Measurements from ENCODE around the gene COLEC12.

COLEC12 gene

GRCh38 chr18:499776-500631, 497 bp downstream of the COLEC12 start:
- no peak for TF ChIP-seq EP300 (IDR thresholded peaks at IDR 0.05; ENCODE audit: borderline replicate concordance)

- TF ChIP-seq FOXM1 (IDR thresholded peaks at IDR 0.05; ENCODE audit: borderline replicate concordance, low read depth) (no peak), USF1 (IDR thresholded peaks at IDR 0.05) (no peak), TCF12 (IDR thresholded peaks at IDR 0.05; ENCODE audit: low read depth) (no peak), MAX (IDR thresholded peaks at IDR 0.05) (no peak), ZBTB7A (IDR thresholded peaks at IDR 0.05; ENCODE audit: low read depth) (no peak), YY1 (IDR thresholded peaks at IDR 0.05; ENCODE audit: low read depth) (no peak), RAD21 (IDR thresholded peaks at IDR 0.05; ENCODE audit: low read depth) (no peak), CEBPB (IDR thresholded peaks at IDR 0.05) (no peak), EP300 (IDR thresholded peaks at IDR 0.05; ENCODE audit: borderline replicate concordance) (no peak), REST (IDR thresholded peaks at IDR 0.05; ENCODE audit: low read depth) (no peak), NFIC (IDR thresholded peaks at IDR 0.05) (no peak), CREB1 (IDR thresholded peaks at IDR 0.05; ENCODE audit: low read depth) (no peak), TAF1 (IDR thresholded peaks at IDR 0.05; ENCODE audit: low read depth) (no peak), EGR1 (IDR thresholded peaks at IDR 0.05) (no peak)
Observed at GRCh38 chr18:498931-499775, 1.3 kb downstream of the COLEC12 start.

- no peak for TF ChIP-seq TEAD4 (IDR thresholded peaks at IDR 0.05)
- no peak for TF ChIP-seq TAF1 (IDR thresholded peaks at IDR 0.05; ENCODE audit: low read depth)
- TF ChIP-seq ZBTB7A (IDR thresholded peaks at IDR 0.05; ENCODE audit: low read depth): no peak
- no peak for TF ChIP-seq USF1 (IDR thresholded peaks at IDR 0.05)
- no peak for TF ChIP-seq REST (IDR thresholded peaks at IDR 0.05; ENCODE audit: low read depth)
- TF ChIP-seq EGR1 (IDR thresholded peaks at IDR 0.05): no peak
- no peak for TF ChIP-seq FOXM1 (IDR thresholded peaks at IDR 0.05; ENCODE audit: borderline replicate concordance, low read depth)
- TF ChIP-seq EP300 (IDR thresholded peaks at IDR 0.05; ENCODE audit: borderline replicate concordance): no peak
- TF ChIP-seq NFIC (IDR thresholded peaks at IDR 0.05): no peak
- no peak for TF ChIP-seq TCF12 (IDR thresholded peaks at IDR 0.05; ENCODE audit: low read depth)
- no peak for TF ChIP-seq MAX (IDR thresholded peaks at IDR 0.05)
- no peak for TF ChIP-seq RAD21 (IDR thresholded peaks at IDR 0.05; ENCODE audit: low read depth)
- TF ChIP-seq CREB1 (IDR thresholded peaks at IDR 0.05; ENCODE audit: low read depth): no peak
- TF ChIP-seq CEBPB (IDR thresholded peaks at IDR 0.05): no peak
- TF ChIP-seq YY1 (IDR thresholded peaks at IDR 0.05; ENCODE audit: low read depth): no peak
Observed at GRCh38 chr18:497688-498087, 2.8 kb downstream of the COLEC12 start.

- no peak for TF ChIP-seq USF1 (IDR thresholded peaks at IDR 0.05)
- TF ChIP-seq NFIC (IDR thresholded peaks at IDR 0.05): no peak
- no peak for TF ChIP-seq TEAD4 (IDR thresholded peaks at IDR 0.05)
Observed at GRCh38 chr18:495452-495851, 5.0 kb downstream of the COLEC12 start.

GRCh38 chr18:495017-495416, 5.5 kb downstream of the COLEC12 start:
- TF ChIP-seq EP300 (IDR thresholded peaks at IDR 0.05; ENCODE audit: borderline replicate concordance) (no peak), EGR1 (IDR thresholded peaks at IDR 0.05) (no peak), CREB1 (IDR thresholded peaks at IDR 0.05; ENCODE audit: low read depth) (no peak), YY1 (IDR thresholded peaks at IDR 0.05; ENCODE audit: low read depth) (no peak), CEBPB (IDR thresholded peaks at IDR 0.05) (no peak), USF1 (IDR thresholded peaks at IDR 0.05) (no peak), ZBTB7A (IDR thresholded peaks at IDR 0.05; ENCODE audit: low read depth) (no peak), RAD21 (IDR thresholded peaks at IDR 0.05; ENCODE audit: low read depth) (no peak), TAF1 (IDR thresholded peaks at IDR 0.05; ENCODE audit: low read depth) (no peak), TEAD4 (IDR thresholded peaks at IDR 0.05) (no peak), NFIC (IDR thresholded peaks at IDR 0.05) (no peak), REST (IDR thresholded peaks at IDR 0.05; ENCODE audit: low read depth) (no peak), TCF12 (IDR thresholded peaks at IDR 0.05; ENCODE audit: low read depth) (no peak), FOXM1 (IDR thresholded peaks at IDR 0.05; ENCODE audit: borderline replicate concordance, low read depth) (no peak), MAX (IDR thresholded peaks at IDR 0.05) (no peak)
